PFSK-1 (cell line): Measurements from ENCODE around the gene TUBB3.

Experiments used
- FOXP2 ChIP-seq: optimal IDR thresholded peaks from 2 replicates; pipeline ENCODE3; 2011; ENCODE audit warnings: borderline replicate concordance, control low read depth, inconsistent platforms; ENCODE audit not compliant: insufficient read depth; ENCODE audit errors: extremely low read length, extremely low read depth
- POLR2AphosphoS5 ChIP-seq: IDR thresholded peaks from 2 replicates; pipeline ENCODE4 v1.6.1; 2012; ENCODE audit warnings: low read depth, mild to moderate bottlenecking, control low read depth, low read length, moderate library complexity
- REST ChIP-seq, 2 experiments: IDR thresholded peaks; 2 replicates each; pipeline versions ENCODE4 v1.6.1 to v1.8.0; 2011 to 2012; ENCODE audit warnings: low read depth in 2 of 2, low read length in 2 of 2, control low read depth in 1 of 2, inconsistent platforms in 1 of 2, mild to moderate bottlenecking in 1 of 2, moderate library complexity in 1 of 2; ENCODE audit not compliant: insufficient read depth in 1 of 2
- SIN3A ChIP-seq: IDR thresholded peaks from 2 replicates; pipeline ENCODE4 v1.6.1; 2012; ENCODE audit warnings: mild to moderate bottlenecking, low read length, moderate library complexity, borderline replicate concordance; ENCODE audit not compliant: insufficient read depth
- TAF1 ChIP-seq: IDR thresholded peaks from 2 replicates; pipeline ENCODE4 v1.6.1; 2012; ENCODE audit warnings: low read length, control low read depth, borderline replicate concordance; ENCODE audit not compliant: insufficient read depth

TUBB3 gene

GRCh38 chr16:89915303-89916232 is 7.6 kb upstream of the TUBB3 start:
- TF ChIP-seq REST (IDR thresholded peaks at IDR 0.05; ENCODE audit: insufficient read depth in 1 of 2, low read depth in 2 of 2, low read length in 2 of 2) (no peak), SIN3A (no peak), TAF1 (no peak), FOXP2 (no peak), POLR2AphosphoS5 (no peak)

- TF ChIP-seq POLR2AphosphoS5 (no peak), TAF1 (no peak), FOXP2 (no peak), SIN3A (no peak), REST (IDR thresholded peaks at IDR 0.05; ENCODE audit: insufficient read depth in 1 of 2, low read depth in 2 of 2, low read length in 2 of 2) (no peak)
Observed at GRCh38 chr16:89917773-89918452, 5.2 kb upstream of the TUBB3 start.

GRCh38 chr16:89918453-89919347 is 4.4 kb upstream of the TUBB3 start, which contains the start of gene MC1R:
Gene MC1R, plus strand, starts transcription at chr16:89918862. Its CDS starts 397 bp downstream, at chr16:89919259.
- no peak for TF ChIP-seq TAF1
- no peak for TF ChIP-seq SIN3A
- no peak for TF ChIP-seq POLR2AphosphoS5
- TF ChIP-seq FOXP2: no peak
- no peak for TF ChIP-seq REST (IDR thresholded peaks at IDR 0.05; ENCODE audit: insufficient read depth in 1 of 2, low read depth in 2 of 2, low read length in 2 of 2)

GRCh38 chr16:89919535-89920406 is 3.4 kb upstream of the TUBB3 start:
- no peak for TF ChIP-seq REST (IDR thresholded peaks at IDR 0.05; ENCODE audit: insufficient read depth in 1 of 2, low read depth in 2 of 2, low read length in 2 of 2)
- TF ChIP-seq SIN3A: no peak
- no peak for TF ChIP-seq TAF1
- no peak for TF ChIP-seq FOXP2
- TF ChIP-seq POLR2AphosphoS5: no peak
